SKM-1 treated with dmso at 0.1 percent for 144 hours (cell line): ENCODE measurements around the gene ASPDH.

Source experiments
- DNase-seq: peaks from one replicate; lab custom pipeline; 2025; ENCODE audit not compliant: unreplicated experiment; lab: John Stamatoyannopoulos, UW

ASPDH gene

GRCh38 chr19:50516456-50516855, 2.7 kb upstream of the ASPDH start:
- no peak for DNase-seq

GRCh38 chr19:50515168-50515561, 1.5 kb upstream of the ASPDH start:
- no peak for DNase-seq

- no peak for DNase-seq
These were observed 844 bp upstream of the ASPDH start for GRCh38 chr19:50514346-50515167.

- no peak for DNase-seq
These were observed 541 bp downstream of the ASPDH start for GRCh38 chr19:50512999-50513745.

GRCh38 chr19:50512112-50512998, 1.4 kb downstream of the ASPDH start:
- no peak for DNase-seq

- peak; percentile 80 for DNase-seq
These were observed 2.5 kb downstream of the ASPDH start, which contains the start of gene JOSD2 for GRCh38 chr19:50511069-50511822. Gene JOSD2 (minus strand): TSS chr19:50511191. CDS start chr19:50510431, 760 bp downstream.

GRCh38 chr19:50510700-50511068, 3.0 kb downstream of the ASPDH start:
- peak; percentile 50 for DNase-seq

GRCh38 chr19:50510121-50510670, 3.5 kb downstream of the ASPDH start:
- no peak for DNase-seq

GRCh38 chr19:50509366-50509765, 4.3 kb downstream of the ASPDH start:
- DNase-seq, result no peak

GRCh38 chr19:50508843-50509190, 4.9 kb downstream of the ASPDH start:
- DNase-seq, result no peak

GRCh38 chr19:50507376-50507775, 6.3 kb downstream of the ASPDH start:
- DNase-seq, result no peak

GRCh38 chr19:50506700-50507099, 7.0 kb downstream of the ASPDH start:
- DNase-seq, result no peak

GRCh38 chr19:50505856-50506611, 7.7 kb downstream of the ASPDH start:
- DNase-seq, result no peak

- no peak for DNase-seq
These were observed 11.9 kb downstream of the ASPDH start for GRCh38 chr19:50501568-50502475.

- DNase-seq, result no peak
These were observed 12.5 kb downstream of the ASPDH start for GRCh38 chr19:50501186-50501567.

- no peak for DNase-seq
These were observed 13.0 kb downstream of the ASPDH start for GRCh38 chr19:50500753-50501151.

- no peak for DNase-seq
These were observed 13.5 kb downstream of the ASPDH start for GRCh38 chr19:50500060-50500752.
